Right cardiac atrium (tissue), 5 donors: ENCODE measurements around the gene SOCS7. TPM values are rescaled to one million over a fixed set of nuclear protein-coding genes. Genes with fewer than 3 reads are reported as not detected.

Experiments
- ATAC-seq, 2 donors: fragments of 200-7000 bp; cut with Tn5 transposase; one replicate each; pipeline versions ENCODE4 v1.8.0 to v1.9.1; 2020; ENCODE audit warnings: moderate library complexity in 2 of 2, mild to moderate bottlenecking in 1 of 2
- DNase-seq, 3 donors: peaks; one replicate each; pipeline ENCODE4 v3.0.0-alpha.2; 2020
- H3K27ac ChIP-seq: one replicate; pipeline ENCODE4 v1.5.1; 2013; ENCODE audit warnings: mild to moderate bottlenecking, low read length, control low read depth, moderate library complexity
- H3K27me3 ChIP-seq: one replicate; pipeline ENCODE4 v1.6.1; 2013; ENCODE audit not compliant: control insufficient read depth, insufficient read depth
- H3K4me1 ChIP-seq: one replicate; pipeline ENCODE4 v1.6.1; 2013; ENCODE audit warnings: low read length; ENCODE audit not compliant: control insufficient read depth, insufficient read depth
- H3K4me3 ChIP-seq: one replicate; pipeline ENCODE4 v1.5.1; 2013; ENCODE audit warnings: low read length, control low read depth
- H3K9me3 ChIP-seq: one replicate; pipeline ENCODE4 v1.6.1; 2013; ENCODE audit warnings: low read length; ENCODE audit not compliant: control insufficient read depth
- WGBS: extraction: QIAGEN DNeasy Blood & Tissue Kit; methylation state at CpG from one replicate; pipeline ENCODE4 v1.1.7; 2013; 5-methylcytosine and 5-hydroxymethylcytosine counted together
- intact Hi-C, 4 donors: fragments of 100-400 bp; cut with DNase I; formaldehyde crosslinking; loops; one replicate each; pipeline versions ENCODE4 v1.11.0 to v1.14.0; 2022 to 2023
- polyA plus RNA-seq: library from polyadenylated mRNA; stranded (reverse); fragments of 200-250 nt; gene quantifications from one replicate; pipeline ENCODE4 v1.2.3, GENCODE V29; 2013
- total RNA-seq, 4 donors: library from RNA; stranded (reverse); fragmentation: NEBNext Ultra II Directional; extraction: Animal tissue kit (Norgen Biotek cat#: 25700); gene quantifications; one replicate each; pipeline ENCODE4 v1.2.1, GENCODE V29; 2021
- donor health status: healthy with polysubstance abuse.
- donor health status: DM: no; HTN: yes; CAD: no.
- donor health status: DM: no; HTN: no; CAD: no.
- donor health status: DM: no; HTN: yes; CAD: no; lungs with severe emphysema.
- donor health status: DM: yes; HTN: yes; CAD: no.

The SOCS7 gene
- total and polyA plus RNA-seq, 5 donors = 7.4 to 16.4 (median 14.5) TPM

GRCh38 chr17:38364741-38365140, 13.1 kb downstream of the SOCS7 start:
- no peak for ATAC-seq
- Histone ChIP-seq H3K27me3 (no peaks in the 10 kb centered on the region), H3K9me3 (no peaks in the 10 kb centered on the region), H3K4me1 (no peaks in the 10 kb centered on the region), H3K4me3 (no peak overlapping the region), H3K27ac (no peak overlapping the region)
- 93% methylated on average over 8 of the region's 8 CpGs for WGBS
- DNase-seq = no peak
- intact Hi-C loops = no loop called here

- DNase-seq (no peak), ATAC-seq (no peak)
- intact Hi-C loops = no loop called here
- 84% methylated on average over 8 of the region's 8 CpGs for WGBS
- Histone ChIP-seq H3K4me3 (no peak overlapping the region), H3K4me1 (no peaks in the 10 kb centered on the region), H3K27ac (no peak overlapping the region), H3K9me3 (no peaks in the 10 kb centered on the region), H3K27me3 (no peaks in the 10 kb centered on the region)
Measured at GRCh38 chr17:38369124-38369886, 17.7 kb downstream of the SOCS7 start.

DNA sequence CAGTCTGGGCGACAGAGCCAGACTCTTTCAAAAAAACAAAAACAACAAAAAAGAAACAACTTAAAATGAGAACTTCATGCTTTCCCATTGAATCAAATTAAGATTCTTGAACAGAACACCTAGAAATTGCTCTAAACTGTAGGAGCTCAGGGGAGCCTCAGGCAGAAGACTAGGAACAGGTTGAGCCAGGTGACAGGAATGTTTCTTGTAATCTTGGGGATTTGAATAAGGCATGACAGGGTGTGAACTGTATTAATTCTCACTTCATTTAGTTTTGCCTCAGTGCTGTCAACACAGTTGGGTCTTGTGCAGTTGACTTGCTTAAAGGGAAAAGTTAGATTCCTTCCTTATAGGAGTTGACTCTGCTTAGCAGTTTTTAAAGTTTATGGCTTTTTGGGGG, 27.8 kb downstream of the SOCS7 start:
- DNase-seq (no peak), ATAC-seq (no peak)
- WGBS = 79% methylated on average over 1 of the region's 1 CpG
- no peaks in the 10 kb centered on the region for H3K4me1 ChIP-seq
- H3K9me3 ChIP-seq = no peaks in the 10 kb centered on the region
- H3K27ac ChIP-seq = no peak overlapping the region
- intact Hi-C loops = no loop called here
- no peaks in the 10 kb centered on the region for H3K27me3 ChIP-seq
- H3K4me3 ChIP-seq = no peak overlapping the region

- Histone ChIP-seq H3K27ac (no peak overlapping the region), H3K4me1 (no peaks in the 10 kb centered on the region), H3K27me3 (no peaks in the 10 kb centered on the region), H3K9me3 (no peaks in the 10 kb centered on the region), H3K4me3 (no peak overlapping the region)
- WGBS = 91% methylated on average over 4 of the region's 4 CpGs
- ATAC-seq (no peak), DNase-seq (no peak)
- intact Hi-C loops = no loop called here
Measured at GRCh38 chr17:38395090-38395489, 43.4 kb downstream of the SOCS7 start.

DNA sequence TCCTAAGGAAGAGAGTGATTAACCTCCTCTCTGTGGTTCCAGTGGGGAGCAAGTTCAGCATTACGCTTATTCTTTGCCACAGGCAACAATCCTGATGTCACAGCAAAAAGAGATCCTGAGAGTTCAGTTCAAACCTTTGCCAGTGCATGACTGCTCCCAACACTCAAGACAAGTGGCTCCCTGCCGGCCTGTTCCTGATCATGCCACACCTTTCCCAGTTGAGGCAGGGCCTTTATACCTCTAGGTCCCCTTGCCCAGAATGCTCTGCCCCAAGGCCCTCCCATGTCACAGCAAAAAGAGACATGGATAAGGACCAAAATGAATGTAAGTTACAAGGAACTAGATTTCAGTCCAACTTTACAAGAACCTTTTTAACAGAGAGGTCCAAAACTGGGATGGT, 45.6 kb downstream of the SOCS7 start:
- DNase-seq (no peak), ATAC-seq (no peak)
- Histone ChIP-seq H3K4me1 (no peaks in the 10 kb centered on the region), H3K27ac (no peak overlapping the region), H3K27me3 (no peaks in the 10 kb centered on the region), H3K9me3 (no peaks in the 10 kb centered on the region), H3K4me3 (no peak overlapping the region)
- WGBS = 79% methylated on average over 2 of the region's 2 CpGs
- intact Hi-C loops = no loop called here

- H3K27ac ChIP-seq = no peak overlapping the region
- ATAC-seq = no peak
- H3K4me1 ChIP-seq = no peaks in the 10 kb centered on the region
- intact Hi-C loops = no loop called here
- WGBS = 73% methylated on average over 6 of the region's 6 CpGs
- H3K27me3 ChIP-seq = no peaks in the 10 kb centered on the region
- DNase-seq = no peak
- H3K9me3 ChIP-seq = no peaks in the 10 kb centered on the region
- no peak overlapping the region for H3K4me3 ChIP-seq
Measured at GRCh38 chr17:38400286-38400685, 48.6 kb downstream of the SOCS7 start.

- no peaks in the 10 kb centered on the region for H3K4me1 ChIP-seq
- 77% methylated on average over 4 of the region's 4 CpGs for WGBS
- ATAC-seq (no peak), DNase-seq (no peak)
- H3K9me3 ChIP-seq = no peaks in the 10 kb centered on the region
- intact Hi-C loops = no loop called here
- no peak overlapping the region for H3K27ac ChIP-seq
- H3K27me3 ChIP-seq = no peaks in the 10 kb centered on the region
- H3K4me3 ChIP-seq = no peak overlapping the region
Measured at GRCh38 chr17:38401459-38401858, 49.8 kb downstream of the SOCS7 start.

DNA sequence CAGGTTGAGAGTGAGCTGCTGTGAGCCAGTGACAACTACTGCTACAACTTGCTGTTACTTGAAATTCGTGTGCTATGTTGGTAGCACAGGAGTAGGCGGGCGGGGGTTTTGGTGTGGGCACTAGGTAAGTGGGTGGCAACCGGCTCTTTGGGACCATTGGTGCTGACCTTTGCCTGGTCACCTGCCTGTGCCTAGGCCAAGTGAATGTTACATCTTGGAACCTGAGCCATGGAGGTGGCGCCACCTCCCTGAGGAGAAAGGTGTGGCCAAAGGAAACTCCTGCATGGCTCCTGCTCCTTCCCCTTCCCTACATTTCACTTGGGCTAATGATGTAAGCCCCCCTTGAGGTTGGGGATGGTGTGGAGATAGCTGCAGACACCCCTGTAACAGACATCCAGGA, 51.3 kb downstream of the SOCS7 start:
- H3K4me3 ChIP-seq = no peak overlapping the region
- no peak overlapping the region for H3K27ac ChIP-seq
- no peaks in the 10 kb centered on the region for H3K27me3 ChIP-seq
- no peaks in the 10 kb centered on the region for H3K9me3 ChIP-seq
- intact Hi-C loops = no loop called here
- H3K4me1 ChIP-seq = no peaks in the 10 kb centered on the region
- 95% methylated on average over 5 of the region's 5 CpGs for WGBS
- DNase-seq (no peak), ATAC-seq (no peak)

DNA sequence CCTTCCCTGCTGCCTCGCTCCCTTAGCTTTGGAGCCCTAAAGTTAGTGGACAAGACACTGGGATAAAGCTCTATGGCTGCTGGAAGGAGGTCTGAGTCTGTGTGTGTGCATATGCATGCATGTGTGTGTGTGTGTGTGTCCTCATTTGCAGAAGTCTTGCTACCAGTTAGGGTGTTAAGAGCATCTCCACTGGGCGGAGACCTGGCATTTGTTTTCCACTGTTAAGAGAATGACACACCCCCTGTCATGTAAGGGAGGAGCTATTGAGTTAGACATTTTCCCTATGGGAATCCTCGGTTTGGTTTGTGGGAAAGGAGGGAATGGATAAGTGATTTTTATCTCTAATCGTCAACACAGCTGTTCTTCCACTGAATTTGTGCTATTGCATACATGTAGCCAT, 51.8 kb downstream of the SOCS7 start:
- no peaks in the 10 kb centered on the region for H3K9me3 ChIP-seq
- no peaks in the 10 kb centered on the region for H3K4me1 ChIP-seq
- 52% methylated on average over 4 of the region's 4 CpGs for WGBS
- peak; percentile 35 to 61 for ATAC-seq
- intact Hi-C loops = no loop called here
- H3K27ac ChIP-seq = no peak overlapping the region
- H3K4me3 ChIP-seq = no peak overlapping the region
- no peaks in the 10 kb centered on the region for H3K27me3 ChIP-seq
- DNase-seq = no peak

GRCh38 chr17:38404174-38404943, 52.7 kb downstream of the SOCS7 start:
- intact Hi-C loops = no loop called here
- H3K4me1 ChIP-seq = no peaks in the 10 kb centered on the region
- H3K27ac ChIP-seq = no peak overlapping the region
- WGBS = 73% methylated on average over 16 of the region's 16 CpGs
- DNase-seq (no peak), ATAC-seq (no peak)
- H3K27me3 ChIP-seq = no peaks in the 10 kb centered on the region
- no peak overlapping the region for H3K4me3 ChIP-seq
- H3K9me3 ChIP-seq = no peaks in the 10 kb centered on the region

DNA sequence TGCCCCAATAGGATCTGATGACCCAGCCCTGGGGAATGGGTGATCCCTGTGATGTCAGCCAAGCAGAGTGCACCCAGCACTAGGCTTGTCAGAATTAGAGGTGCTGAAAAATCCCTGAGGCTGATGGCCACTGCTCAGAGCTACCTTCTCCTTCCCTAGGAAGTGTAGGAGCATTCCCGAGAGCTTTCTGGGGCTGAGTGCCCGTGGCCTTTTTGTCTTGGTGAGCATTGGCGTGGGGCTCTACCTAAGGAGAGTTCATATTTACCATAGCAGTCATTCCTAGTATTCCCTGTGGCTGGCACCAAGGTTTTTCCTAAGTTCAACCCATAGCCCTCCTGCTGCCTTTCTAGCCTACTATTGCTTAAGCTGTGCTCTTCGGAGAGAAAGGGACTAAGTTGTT, 54.0 kb downstream of the SOCS7 start:
- Histone ChIP-seq H3K9me3 (no peaks in the 10 kb centered on the region), H3K27ac (no peak overlapping the region), H3K4me3 (no peak overlapping the region), H3K4me1 (no peaks in the 10 kb centered on the region), H3K27me3 (no peaks in the 10 kb centered on the region)
- ATAC-seq = no peak
- intact Hi-C loops = no loop called here
- WGBS = 85% methylated on average over 4 of the region's 4 CpGs
- DNase-seq = no peak
